ENCODE data around the gene ST6GALNAC2.

GRCh38 chr17:76572201-76572910 lies 13.3 kb downstream of the ST6GALNAC2 start:
- TF ChIP-seq CTCF (IDR thresholded peaks at IDR 0.05) (no peak), POLR2A (IDR thresholded peaks at IDR 0.05) (no peak)
